RPMI8226 (cell line): ENCODE measurements around the gene C5orf15.
"Not testable (repeated sequence)": the region's sequence is repeated elsewhere in the genome, so short reads cannot be mapped to it uniquely, and the experiment has no call there.

Source experiments
- DNase-seq: peaks from one replicate; pipeline ENCODE4 v3.0.0-alpha.2; 2015

C5orf15 gene

DNA sequence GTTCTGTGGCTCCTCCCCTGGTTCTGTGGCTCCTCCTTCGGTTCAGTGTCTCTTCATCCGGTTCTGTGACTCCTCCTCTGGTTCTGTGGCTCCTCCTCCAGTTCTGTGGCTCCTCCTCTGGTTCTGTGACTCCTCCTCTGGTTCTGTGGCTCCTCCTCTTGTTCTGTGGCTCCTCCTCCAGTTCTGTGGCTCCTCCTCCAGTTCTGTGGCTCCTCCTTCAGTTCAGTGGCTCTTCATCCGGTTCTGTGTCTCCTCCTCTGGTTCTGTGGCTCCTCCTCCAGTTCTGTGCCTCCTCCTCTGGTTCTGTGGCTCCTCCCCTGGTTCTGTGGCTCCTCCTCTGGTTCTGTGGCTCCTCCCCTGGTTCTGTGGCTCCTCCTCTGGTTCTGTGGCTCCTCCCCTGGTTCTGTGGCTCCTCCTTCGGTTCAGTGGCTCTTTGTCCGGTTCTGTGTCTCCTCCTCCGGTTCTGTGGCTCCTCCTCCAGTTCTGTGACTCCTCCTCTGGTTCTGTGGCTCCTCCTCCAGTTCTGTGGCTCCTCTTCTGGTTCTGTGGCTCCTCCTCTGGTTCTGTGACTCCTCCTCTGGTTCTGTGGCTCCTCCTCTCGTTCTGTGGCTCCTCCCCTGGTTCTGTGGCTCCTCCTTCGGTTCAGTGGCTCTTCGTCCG, 32.3 kb downstream of the C5orf15 start:
- not testable (repeated sequence) for DNase-seq

DNA sequence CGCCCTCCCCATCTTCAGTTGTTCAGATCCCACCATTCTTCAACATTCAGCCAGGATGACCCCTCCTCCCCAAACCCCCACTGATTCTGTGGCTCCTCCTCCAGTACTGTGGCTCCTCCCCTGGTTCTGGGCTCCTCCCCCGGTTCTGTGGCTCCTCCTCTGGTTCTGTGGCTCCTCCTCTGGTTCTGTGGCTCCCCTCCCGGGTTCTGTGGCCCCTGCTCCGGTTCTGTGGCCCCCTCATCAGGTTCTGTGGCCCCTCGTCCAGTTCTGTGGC, 32.8 kb downstream of the C5orf15 start:
- no peak for DNase-seq

- DNase-seq, result no peak
Observed at GRCh38 chr5:133934822-133935666, 33.4 kb downstream of the C5orf15 start.

DNA sequence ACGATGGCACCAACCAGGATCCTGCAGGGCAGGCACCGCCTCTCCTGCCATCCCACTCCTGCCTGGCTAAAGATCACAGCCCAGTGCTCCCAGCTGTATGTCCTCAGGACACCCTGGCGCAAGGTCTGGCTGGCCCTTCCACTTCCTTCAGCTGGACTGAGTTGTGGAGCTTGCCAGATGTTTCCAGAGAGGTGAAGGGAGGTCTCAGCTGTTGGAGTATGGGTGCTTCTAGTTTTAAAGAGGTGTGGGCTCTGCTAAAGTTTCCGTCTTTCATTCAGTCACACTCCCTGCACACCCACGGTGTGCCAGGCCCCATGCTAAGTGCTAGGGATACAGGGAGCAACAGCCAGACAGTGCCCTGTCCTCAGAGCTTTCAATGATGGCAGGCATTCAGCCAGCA, 34.1 kb downstream of the C5orf15 start:
- no peak for DNase-seq

- DNase-seq, result no peak
Observed at GRCh38 chr5:133933670-133934295, 34.6 kb downstream of the C5orf15 start.

DNA sequence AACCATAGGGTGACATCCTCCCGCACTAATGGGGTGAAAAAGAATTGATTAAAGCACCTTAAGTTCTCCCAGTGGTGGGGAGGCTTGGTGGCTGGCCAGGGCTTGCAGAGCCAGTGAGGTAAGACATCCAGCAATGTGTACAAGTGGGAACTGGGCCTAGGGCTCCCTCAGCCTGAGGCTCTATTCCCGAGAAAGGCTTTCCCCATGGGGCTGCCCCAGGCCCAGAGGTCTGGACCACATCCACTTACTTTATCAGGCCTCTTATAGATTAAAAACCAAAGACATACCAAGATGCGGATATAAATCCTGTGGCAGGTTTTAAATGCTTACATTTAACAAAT, 35.3 kb downstream of the C5orf15 start:
- no peak for DNase-seq

DNA sequence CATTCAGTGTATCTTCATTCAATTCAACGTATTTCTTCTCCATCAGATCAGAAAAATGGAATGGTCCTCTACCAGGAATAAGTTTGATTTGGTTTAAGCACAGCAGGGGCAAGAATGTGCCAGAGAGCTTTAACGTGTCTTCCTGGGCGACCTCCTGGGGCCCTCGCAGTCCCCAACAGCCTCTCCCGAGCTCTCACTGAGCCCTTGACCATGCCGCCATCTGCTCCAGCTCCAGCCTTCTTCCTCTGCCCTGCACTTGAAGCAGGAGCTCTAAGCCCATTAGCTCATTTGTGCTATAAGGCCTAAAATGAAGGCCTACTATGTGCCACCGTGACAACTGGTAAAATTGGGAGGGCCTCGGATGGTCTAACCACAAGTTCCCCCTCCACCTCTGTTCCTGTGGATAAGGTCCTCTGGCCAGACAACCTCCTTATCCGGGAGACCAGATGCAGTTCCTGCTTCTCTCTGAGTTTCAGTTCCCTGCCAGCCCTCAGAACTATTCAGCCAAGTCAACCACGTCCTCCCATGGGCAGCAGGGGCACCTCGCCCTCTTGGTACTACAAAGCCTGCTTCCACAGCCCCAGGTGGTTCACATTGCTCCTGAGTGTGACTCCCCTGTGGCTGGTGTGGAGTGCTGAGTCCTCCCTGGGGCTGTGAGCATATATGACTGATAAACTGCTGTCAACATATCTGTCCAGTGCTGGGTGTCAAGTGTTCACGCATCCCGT, 35.8 kb downstream of the C5orf15 start:
- peak; percentile 86 for DNase-seq

DNA sequence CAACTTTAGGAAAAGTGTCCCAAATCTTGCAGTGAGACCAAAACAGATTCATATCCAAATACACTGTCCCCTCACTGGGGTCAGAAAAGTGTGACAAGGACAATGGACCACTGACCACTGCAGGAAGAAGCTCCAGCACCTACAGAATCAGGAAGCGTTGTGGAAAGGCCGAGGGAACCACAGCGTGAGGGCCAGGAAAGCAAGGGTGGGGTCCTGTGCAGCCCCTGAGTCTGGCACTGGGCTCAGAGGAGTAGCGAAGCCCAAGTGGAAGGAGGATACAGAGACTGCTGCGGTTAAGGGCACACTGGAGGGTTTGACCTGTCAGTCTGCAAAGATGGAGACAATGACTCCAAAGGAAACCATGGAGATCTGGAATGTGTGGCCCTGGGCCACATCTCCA, 36.9 kb downstream of the C5orf15 start:
- DNase-seq, result no peak

GRCh38 chr5:133930813-133931090, 37.7 kb downstream of the C5orf15 start:
- DNase-seq, result no peak

DNA sequence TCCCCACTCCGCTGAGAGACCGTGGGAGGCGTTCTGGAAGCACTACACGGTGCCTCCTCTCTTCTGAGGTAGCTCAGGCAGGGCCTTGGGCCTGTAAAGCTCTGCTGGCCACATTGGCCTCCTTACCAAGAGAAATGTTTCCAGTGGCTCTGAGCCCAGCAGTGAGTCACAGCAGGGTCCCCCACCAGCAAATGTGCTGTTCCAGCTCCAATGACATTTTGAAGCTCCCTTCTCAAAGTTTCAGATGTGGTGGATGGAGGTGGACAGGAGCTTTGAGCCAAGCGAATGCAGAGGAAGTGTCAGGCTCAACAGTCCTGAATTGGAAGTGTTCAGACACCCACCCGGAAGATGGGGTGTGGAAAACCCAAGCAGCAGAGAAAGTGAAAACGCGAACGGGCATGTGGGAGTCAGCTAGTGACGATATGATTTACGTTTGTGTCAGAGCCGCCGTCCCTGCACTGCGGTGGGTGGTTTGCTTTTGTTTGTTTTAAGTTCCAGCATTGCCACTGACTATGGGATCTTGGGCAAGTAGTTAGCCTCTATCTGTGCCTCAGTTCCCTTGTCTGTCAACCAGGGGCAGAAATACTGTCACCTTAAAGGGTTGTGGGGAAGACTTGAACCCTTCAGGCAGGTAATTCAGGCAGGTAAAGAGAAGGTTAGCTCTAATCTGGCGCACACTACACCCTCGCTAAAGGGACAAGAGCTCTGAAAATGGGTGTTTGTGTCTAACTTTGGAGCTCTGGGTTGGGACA, 38.2 kb downstream of the C5orf15 start:
- DNase-seq, result no peak

GRCh38 chr5:133928587-133929393, 39.6 kb downstream of the C5orf15 start:
- no peak for DNase-seq

DNA sequence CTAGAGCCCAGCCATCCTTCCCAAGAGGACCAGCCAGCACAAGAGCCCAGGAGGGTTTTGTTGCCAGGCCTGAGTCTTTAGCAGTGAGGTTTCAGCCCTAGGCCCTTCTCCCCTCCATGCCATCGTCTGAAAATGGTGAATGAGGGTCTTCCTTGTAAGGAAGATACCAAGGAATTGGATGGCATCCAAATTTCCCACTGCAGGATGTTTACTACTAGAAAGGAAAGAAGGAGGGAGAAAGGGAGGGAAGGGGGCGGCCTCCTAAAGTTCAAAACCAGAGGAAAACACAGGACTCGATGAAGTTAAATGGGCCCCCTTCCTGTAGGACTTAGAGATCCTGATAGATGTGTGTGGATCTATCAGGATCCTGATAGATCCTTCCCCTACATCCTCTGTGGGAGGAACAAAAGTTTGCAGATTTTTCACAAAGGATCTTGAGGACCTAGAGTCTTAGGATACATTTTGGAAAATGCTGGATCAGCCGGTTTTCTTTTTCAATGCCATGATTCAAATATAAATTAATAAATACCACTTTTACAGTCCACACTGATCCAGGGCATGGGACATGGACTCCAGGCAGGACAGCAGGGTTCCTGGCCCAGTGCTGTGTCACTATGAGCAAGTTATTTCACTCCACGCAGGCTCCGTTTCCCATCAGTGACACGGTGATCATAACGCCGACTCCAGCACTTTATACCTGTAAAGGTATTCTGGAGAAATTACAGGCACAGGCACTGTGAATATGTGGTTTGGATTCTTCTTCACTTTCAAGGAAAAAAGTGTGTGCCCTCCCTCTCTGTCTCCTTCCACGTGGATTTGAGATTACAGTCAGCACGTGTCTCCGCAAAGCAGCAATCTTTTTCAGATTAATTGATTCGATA, 40.9 kb downstream of the C5orf15 start:
- DNase-seq, result no peak

DNA sequence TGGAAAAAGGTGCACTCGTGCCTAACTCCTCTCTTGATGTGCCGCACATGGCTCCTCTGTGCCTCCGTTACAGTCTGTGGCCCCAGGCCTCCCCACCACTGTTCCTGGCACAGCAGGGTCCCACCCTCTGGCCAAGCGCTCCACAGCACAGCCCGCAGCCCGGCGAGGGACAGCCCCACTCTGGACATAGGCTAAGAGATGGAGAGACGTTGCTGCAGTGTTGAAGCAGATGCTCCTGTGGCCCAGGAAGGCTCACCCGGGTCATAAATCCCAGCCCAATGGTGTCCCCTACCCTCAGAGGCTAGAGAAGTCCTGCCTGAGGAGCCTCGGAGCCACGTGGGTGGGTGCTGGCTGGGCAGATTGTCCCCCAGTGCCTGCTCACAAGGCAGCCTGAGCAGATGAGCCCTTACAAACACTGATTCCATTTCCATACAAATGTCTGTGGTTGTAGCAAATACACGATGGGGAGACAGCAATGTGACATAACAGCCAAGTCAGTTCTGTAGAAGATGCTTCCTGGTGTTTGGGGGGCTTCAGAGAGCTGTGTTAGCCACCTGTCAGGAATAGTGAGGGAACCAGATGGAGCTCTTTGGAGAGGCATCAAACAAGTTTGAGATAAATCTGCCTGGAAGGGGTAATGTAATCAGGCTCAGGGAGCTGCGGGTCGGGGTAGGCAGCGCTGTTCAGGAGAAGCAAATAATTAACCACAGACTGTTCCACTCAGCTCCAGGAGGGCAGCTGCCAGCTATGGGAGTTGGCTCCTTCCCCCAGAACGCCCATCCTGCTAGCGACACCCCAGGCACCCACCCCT, 41.7 kb downstream of the C5orf15 start:
- DNase-seq, result no peak

GRCh38 chr5:133925866-133926488, 42.4 kb downstream of the C5orf15 start:
- DNase-seq, result no peak

GRCh38 chr5:133925269-133925668, 43.2 kb downstream of the C5orf15 start:
- no peak for DNase-seq

GRCh38 chr5:133924221-133924920, 44.1 kb downstream of the C5orf15 start:
- peak; percentile 25 for DNase-seq

DNA sequence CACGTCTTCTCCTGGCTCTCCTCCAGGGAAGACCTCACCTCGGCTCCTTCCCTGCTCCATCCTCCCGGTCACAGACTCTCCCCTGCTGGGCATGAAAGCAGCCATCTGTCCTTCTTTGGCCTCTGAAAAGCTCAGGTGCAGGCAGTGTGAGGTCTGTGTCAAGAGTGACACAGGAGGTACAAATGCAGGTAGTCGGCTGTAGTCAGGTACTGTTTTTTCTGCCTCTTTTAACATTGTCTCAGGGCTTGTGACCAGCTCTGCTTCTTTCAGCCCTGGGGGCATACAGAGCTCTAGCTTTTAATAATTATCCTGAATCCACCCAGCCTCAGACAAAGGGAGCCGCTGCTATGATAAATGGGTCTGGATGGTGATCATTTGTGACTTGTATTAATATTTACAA, 46.4 kb downstream of the C5orf15 start:
- DNase-seq, result no peak

DNA sequence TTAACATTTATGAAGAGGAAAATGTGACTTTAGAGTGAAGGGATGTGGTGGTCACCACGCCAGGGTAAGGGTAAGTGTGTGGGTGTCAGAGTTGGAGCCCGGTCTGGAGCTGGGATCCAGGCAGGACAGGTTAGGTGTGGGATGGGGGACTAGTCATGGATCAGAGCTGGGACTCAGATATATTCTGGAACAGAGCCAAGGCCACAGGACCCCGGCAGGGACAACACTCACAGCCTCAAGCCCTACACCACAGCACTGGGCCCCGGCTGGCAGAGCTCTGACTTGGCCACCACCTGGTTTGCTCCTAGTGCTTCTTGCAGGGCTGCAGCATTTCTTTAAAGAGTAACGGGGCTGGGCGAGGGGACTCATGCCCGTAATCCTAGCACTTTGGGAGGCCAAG, 47.4 kb downstream of the C5orf15 start:
- DNase-seq, result no peak
